ENCODE measurements around the gene CCDC7.
"Not testable (repeated sequence)": the region's sequence is repeated elsewhere in the genome, so short reads cannot be mapped to it uniquely, and the experiment has no call there.

Gene CCDC7

DNA sequence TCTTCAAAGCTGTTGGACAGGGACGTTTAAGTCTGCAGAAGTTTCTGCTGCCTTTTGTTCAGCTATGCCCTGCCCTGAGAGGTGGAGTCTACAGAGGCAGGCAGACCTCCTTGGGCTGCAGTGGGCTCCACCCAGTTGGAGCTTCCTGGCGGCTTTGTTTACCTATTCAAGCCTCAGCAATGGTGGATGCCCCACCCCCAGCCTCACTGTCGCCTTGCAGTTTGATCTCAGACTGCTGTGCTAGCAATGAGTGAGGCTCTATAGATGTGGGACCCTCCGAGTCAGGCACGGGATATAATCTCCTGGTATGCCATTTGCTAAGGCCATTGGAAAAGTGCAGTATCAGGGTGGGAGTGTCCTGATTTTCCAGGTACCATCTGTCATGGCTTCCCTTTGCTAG, 152.1 kb downstream of the CCDC7 start:
- not testable (repeated sequence) for DNase-seq

- DNase-seq = no peak
These were observed 154.4 kb downstream of the CCDC7 start for GRCh38 chr10:32600317-32600716.

GRCh38 chr10:32601562-32601961, 155.6 kb downstream of the CCDC7 start:
- DNase-seq = not testable (repeated sequence)

- no peak for DNase-seq
These were observed 159.8 kb downstream of the CCDC7 start for GRCh38 chr10:32605787-32606186.

- DNase-seq = not testable (repeated sequence)
These were observed 164.6 kb downstream of the CCDC7 start for GRCh38 chr10:32610543-32610942.

- no peak for DNase-seq
These were observed 170.5 kb downstream of the CCDC7 start for GRCh38 chr10:32616438-32616837.

DNA sequence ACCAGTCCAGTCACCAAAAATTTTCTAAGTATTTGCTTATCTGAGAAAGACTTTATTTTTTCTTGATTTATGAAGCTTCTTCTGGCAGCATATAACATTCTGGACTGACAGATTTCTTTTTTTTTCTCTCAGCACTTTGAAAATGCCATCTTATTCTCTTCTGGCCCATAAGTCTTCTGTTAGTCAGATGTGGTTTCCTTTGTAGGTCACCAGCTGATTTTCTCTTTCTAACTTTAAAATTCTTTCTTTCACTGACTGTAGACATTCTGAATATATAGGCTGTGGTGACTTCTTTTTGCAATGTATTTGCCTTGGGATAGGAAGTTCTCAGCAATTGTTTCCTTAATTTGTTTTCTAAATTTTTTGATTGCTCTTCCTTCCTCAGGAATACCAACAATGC, 172.5 kb downstream of the CCDC7 start:
- no peak for DNase-seq

- no peak for DNase-seq
These were observed 176.0 kb downstream of the CCDC7 start for GRCh38 chr10:32621969-32622368.

DNA sequence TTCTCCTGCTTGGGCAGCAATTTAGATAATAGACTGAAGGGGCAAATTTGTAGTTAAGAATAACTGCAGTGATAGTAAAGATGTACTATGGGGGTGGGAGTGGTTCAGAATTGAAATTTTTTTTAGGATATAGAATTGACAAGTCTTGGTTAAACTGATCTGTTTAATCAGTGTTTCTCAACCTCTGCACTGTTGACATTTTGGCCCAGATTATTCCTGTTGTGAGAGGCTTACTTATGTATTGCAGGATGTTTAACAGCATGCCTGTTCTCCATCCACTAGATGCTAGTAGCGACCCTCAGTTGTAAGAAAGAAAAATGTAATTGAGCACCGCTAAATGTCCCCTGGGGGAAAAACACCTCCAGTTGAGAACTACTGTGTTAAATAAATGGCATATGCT, 176.5 kb downstream of the CCDC7 start:
- DNase-seq = no peak

- no peak for DNase-seq
These were observed 181.2 kb downstream of the CCDC7 start for GRCh38 chr10:32627183-32627582.

GRCh38 chr10:32629910-32630309, 184.0 kb downstream of the CCDC7 start:
- DNase-seq = no peak

DNA sequence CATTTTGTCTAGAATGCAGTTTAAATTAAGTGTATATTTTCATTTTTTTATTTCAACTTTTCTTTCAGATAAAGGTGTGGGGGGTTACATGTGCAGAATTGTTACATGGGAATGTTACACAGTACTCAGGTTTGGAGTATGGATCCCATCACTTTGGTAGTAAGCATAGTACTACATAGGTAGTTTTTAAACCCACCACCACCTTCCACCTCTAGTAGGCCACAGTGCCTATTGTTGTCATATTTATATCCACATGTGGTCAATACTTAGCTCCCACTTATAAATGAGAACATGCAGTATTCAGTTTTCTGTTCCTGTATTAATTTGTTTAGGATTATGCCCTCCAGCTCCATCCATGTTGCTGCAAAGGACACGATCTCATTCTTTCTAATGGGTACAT, 200.6 kb downstream of the CCDC7 start:
- DNase-seq = no peak

- DNase-seq = no peak
These were observed 204.3 kb downstream of the CCDC7 start for GRCh38 chr10:32650246-32650655.

DNA sequence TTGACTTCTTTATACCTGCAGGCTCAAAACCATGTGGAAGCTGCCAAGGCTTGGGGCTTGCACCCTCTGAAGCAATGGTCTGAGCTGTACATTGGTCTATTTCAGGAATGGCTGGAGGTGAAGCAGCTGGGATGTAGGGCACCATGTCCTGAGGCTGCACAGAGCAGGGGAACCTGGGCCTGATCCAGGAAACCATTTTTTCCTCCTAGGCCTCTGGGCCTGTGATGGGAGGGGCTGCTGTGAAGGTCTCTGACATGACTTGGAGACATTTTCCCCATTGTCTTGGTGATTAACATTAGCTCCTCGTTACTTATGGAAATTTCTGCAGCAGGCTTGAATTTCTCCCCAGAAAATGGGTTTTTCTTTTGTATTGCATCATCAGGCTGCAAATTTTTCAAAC, 211.5 kb downstream of the CCDC7 start:
- not testable (repeated sequence) for DNase-seq

DNA sequence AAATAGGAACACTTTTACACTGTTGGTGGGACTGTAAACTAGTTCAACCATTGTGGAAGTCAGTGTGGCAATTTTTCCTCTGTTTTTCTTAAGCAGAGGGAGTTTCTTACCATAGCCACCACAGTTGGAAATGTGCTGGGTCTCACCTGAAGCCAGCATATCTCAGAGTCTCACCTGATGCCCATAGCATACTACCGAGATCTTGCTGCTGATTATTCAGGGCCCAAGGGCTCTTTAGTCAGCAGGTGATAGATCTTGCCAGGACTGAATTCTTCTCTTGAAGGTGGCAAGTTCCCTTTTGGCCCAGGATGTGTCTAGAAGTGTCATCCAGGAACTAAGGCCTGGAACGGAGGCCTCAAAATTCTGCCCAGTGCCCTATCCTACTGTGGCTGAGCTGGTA, 215.4 kb downstream of the CCDC7 start:
- DNase-seq = no peak

- no peak for DNase-seq
These were observed 235.0 kb downstream of the CCDC7 start for GRCh38 chr10:32680803-32681557.

DNA sequence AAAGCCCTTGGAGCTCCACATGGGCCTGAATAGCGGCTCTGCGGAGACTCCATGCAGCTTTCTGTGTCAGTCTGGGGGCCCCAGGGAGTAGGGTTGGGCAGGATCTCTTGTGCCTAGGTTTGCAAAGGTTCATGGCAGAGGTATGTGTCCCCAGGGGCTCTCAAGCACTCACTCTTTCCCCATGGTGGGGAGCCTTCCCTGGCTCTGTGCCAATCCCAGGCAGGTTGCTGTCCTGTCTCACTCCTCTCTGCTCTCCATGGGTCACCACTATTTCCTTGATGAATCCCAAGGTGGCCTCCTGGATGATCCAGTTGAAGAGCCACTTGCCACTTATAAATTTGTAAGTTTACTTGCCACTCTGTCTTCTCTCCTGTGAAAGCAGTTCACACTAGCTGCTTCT, 238.4 kb downstream of the CCDC7 start:
- DNase-seq = no peak

GRCh38 chr10:32687116-32687515, 241.2 kb downstream of the CCDC7 start:
- DNase-seq = no peak

DNA sequence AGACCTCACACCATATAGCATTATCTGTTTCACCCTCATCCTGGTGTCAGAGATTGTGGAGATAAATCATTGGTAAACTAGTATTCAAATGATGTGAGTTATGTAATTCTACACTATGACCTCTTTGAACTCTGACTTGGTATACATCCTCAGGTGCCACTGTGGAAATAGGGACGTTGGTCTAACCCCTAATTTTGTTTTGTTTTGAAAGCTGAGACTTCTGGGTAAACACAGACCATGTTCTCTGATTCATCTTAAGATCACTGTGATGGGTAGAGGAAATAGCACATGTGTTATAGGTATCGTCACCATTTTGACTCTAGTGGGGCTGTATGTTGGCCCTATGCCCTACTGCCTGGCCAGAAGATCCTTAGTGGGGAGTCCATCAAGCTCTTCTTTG, 241.6 kb downstream of the CCDC7 start:
- no peak for DNase-seq

DNA sequence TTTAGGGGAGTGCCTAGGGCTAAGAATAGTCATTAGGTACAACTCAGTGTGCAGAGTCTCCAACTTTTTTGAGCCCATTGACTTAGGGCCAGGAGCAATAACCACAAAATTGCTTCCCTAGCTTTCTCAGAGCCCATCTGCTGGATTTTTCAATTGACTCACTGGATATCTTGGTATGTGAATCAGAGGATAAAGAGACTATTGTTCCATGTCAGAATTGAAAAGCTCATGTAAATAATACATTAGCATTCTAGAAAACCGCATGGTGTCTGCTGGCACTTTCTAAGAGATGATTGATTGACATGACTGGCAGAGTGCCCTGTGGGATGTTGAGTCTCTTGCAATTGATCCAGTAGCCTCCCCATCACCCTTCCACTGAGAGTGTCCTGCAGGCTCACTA, 246.2 kb downstream of the CCDC7 start:
- DNase-seq = no peak

DNA sequence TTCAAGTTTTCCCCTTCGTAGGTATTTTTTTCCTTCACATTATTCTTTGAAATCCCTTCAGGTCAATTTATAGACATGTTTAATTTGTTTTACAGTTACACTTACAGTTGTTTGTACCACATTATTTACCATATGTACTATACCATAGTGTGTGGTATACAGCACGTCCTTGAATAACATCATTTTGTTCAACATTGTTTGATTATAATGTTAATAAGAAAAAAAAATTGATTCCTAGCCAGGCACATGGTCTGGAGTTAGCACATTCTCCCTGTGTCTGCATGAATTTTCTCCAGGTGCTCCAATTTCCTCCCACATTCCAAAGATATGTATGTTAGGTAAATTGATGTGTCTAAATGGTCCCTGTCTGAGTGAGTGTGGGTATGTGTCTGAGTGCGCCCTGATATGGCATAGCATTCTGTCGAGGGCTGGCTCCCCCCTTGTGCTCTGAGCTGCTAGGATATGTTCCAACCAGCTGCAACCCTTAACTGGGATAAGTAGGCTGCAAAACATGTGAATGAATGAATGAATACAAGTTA, 247.6 kb downstream of the CCDC7 start:
- DNase-seq = no peak

GRCh38 chr10:32699683-32700082, 253.7 kb downstream of the CCDC7 start:
- not testable (repeated sequence) for DNase-seq

GRCh38 chr10:32713560-32713959, 267.6 kb downstream of the CCDC7 start:
- no peak for DNase-seq

DNA sequence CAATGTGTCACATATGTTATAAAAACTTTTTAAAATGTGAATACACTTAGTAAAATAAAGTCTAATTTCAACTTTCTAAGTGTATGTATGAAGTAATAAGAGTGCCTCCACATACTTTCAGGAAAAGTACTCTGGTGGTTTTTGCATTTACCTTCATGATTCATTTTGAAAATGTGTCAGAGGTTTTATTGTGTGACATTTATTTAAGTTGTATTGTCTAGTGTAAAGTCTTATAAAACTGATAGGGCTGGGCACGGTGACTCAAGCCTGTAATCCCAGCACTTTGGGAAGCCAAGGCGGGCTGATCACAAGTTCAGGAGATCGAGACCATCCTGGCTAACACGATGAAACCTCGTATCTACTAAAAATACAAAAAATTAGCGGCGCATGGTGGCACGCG, 285.6 kb downstream of the CCDC7 start:
- no peak for DNase-seq

- DNase-seq = no peak
These were observed 293.0 kb downstream of the CCDC7 start for GRCh38 chr10:32738958-32739357.
